ENCODE data around the gene VSTM4.

The VSTM4 gene

GRCh38 chr10:48982584-48982983 is 132.7 kb downstream of the VSTM4 start:
- Histone ChIP-seq H4K5ac (ENCODE audit: low read length) (no peak overlapping the region), H3K27ac (ENCODE audit: low read depth, low read length) (no peak overlapping the region), H3K4me2 (ENCODE audit: low read length) (no peak overlapping the region), H2BK5ac (ENCODE audit: low read length) (no peak overlapping the region), H3K27me3 (ENCODE audit: insufficient read depth, low read length, poor library complexity) (no peaks in the 10 kb centered on the region), H3K36me3 (ENCODE audit: control insufficient read depth, insufficient read depth, low read length) (no peaks in the 10 kb centered on the region), H2AK5ac (ENCODE audit: low read length) (no peak overlapping the region), H3K18ac (ENCODE audit: low read length) (no peak overlapping the region), H3K79me1 (ENCODE audit: low read length) (no peaks in the 10 kb centered on the region), H3K4me1 (ENCODE audit: control insufficient read depth, low read depth, low read length) (no peaks in the 10 kb centered on the region), H3K4me3 (ENCODE audit: low read length) (no peak overlapping the region), H3K23ac (ENCODE audit: low read length) (no peak overlapping the region), H3K9ac (ENCODE audit: low read length) (no peak overlapping the region), H4K8ac (ENCODE audit: low read depth, low read length) (no peak overlapping the region), H2BK15ac (replicated peaks; ENCODE audit: low read depth) (no peak overlapping the region), H2BK120ac (ENCODE audit: low read depth, low read length) (no peak overlapping the region), H3K79me2 (ENCODE audit: control insufficient read depth, insufficient read depth, low read length) (no peaks in the 10 kb centered on the region), H3K4ac (ENCODE audit: low read depth, low read length) (no peak overlapping the region), H3K56ac (ENCODE audit: low read length) (no peak overlapping the region)
- WGBS (ENCODE audit: extremely low coverage, insufficient coverage, low lambda C conversion rate): no CpG with 5 or more reads among the region's 5 CpGs
- no peak for DNase-seq

DNA sequence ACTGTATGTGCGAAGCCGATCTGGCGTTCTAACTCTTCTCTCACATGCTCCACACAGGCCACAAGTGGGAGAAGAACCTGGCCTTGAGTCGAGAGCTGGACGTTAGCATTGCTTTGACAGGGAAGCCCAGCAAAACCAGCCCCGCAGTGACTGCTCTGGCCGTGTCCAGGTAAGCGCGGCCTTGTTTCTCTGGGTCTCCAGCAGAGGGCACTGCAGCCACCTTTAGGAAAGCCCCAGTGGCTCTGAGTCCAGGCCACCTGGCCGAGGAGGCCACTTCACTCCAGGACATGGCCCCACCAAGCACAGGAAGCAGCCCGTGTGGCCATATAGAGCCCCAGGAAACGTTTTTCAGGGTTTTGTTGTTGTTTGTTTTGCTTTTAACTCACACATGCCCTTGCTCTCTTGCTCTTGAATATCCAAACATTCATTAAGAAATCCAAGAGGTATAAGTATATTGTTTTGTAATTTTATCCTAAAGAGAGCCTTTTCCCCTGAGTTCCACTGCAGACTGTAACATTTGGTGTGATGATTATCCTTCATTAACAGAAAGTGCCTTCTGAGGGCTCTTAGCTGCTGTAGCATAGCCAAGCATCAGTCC is 133.9 kb downstream of the VSTM4 start:
- Histone ChIP-seq H3K56ac (ENCODE audit: low read length) (no peak overlapping the region), H3K18ac (ENCODE audit: low read length) (no peak overlapping the region), H2BK15ac (replicated peaks; ENCODE audit: low read depth) (no peak overlapping the region), H2AK5ac (ENCODE audit: low read length) (no peak overlapping the region), H2BK5ac (ENCODE audit: low read length) (no peak overlapping the region), H2BK120ac (ENCODE audit: low read depth, low read length) (no peak overlapping the region), H3K36me3 (ENCODE audit: control insufficient read depth, insufficient read depth, low read length) (no peaks in the 10 kb centered on the region), H3K27ac (ENCODE audit: low read depth, low read length) (no peak overlapping the region), H3K23ac (ENCODE audit: low read length) (no peak overlapping the region), H3K4me3 (ENCODE audit: low read length) (no peak overlapping the region), H3K4me2 (ENCODE audit: low read length) (no peak overlapping the region), H3K79me1 (ENCODE audit: low read length) (no peaks in the 10 kb centered on the region), H3K4me1 (ENCODE audit: control insufficient read depth, low read depth, low read length) (no peaks in the 10 kb centered on the region), H3K9ac (ENCODE audit: low read length) (no peak overlapping the region), H4K8ac (ENCODE audit: low read depth, low read length) (no peak overlapping the region), H3K4ac (ENCODE audit: low read depth, low read length) (no peak overlapping the region), H3K79me2 (ENCODE audit: control insufficient read depth, insufficient read depth, low read length) (no peaks in the 10 kb centered on the region), H3K27me3 (ENCODE audit: insufficient read depth, low read length, poor library complexity) (no peaks in the 10 kb centered on the region), H4K5ac (ENCODE audit: low read length) (no peak overlapping the region)
- no CpG with 5 or more reads among the region's 12 CpGs for WGBS (ENCODE audit: extremely low coverage, insufficient coverage, low lambda C conversion rate)
- DNase-seq: peak; percentile 77

DNA sequence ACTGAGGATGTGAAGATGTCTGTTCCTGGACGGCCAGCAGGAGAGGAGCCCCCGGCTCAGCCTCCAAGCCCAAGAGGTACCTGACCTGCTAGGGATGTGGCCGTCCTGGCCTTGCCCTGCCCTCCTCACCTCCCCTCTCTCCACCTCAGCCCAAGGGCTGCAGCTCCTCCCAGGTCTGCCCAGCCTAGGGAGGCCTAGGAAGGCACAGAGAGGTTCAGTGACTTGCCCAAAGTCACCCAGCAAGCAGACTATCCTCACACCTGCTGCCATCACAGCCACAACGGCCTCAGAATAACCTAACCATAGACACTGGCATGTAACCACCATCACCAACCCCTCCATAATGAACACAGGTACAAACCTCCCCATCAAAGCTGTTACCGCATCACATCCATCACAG is 137.0 kb downstream of the VSTM4 start:
- H4K5ac ChIP-seq (ENCODE audit: low read length): no peak overlapping the region
- no peak overlapping the region for H3K4me2 ChIP-seq (ENCODE audit: low read length)
- H3K27me3 ChIP-seq (ENCODE audit: insufficient read depth, low read length, poor library complexity): no peaks in the 10 kb centered on the region
- H3K23ac ChIP-seq (ENCODE audit: low read length): no peak overlapping the region
- no peak overlapping the region for H3K4me3 ChIP-seq (ENCODE audit: low read length)
- no peak overlapping the region for H3K56ac ChIP-seq (ENCODE audit: low read length)
- H4K8ac ChIP-seq (ENCODE audit: low read depth, low read length): no peak overlapping the region
- WGBS (ENCODE audit: extremely low coverage, insufficient coverage, low lambda C conversion rate): no CpG with 5 or more reads among the region's 5 CpGs
- no peak overlapping the region for H2AK5ac ChIP-seq (ENCODE audit: low read length)
- no peak overlapping the region for H3K18ac ChIP-seq (ENCODE audit: low read length)
- no peak overlapping the region for H3K4ac ChIP-seq (ENCODE audit: low read depth, low read length)
- no peak overlapping the region for H2BK15ac ChIP-seq (replicated peaks; ENCODE audit: low read depth)
- no peak overlapping the region for H2BK5ac ChIP-seq (ENCODE audit: low read length)
- no peak overlapping the region for H3K9ac ChIP-seq (ENCODE audit: low read length)
- DNase-seq: no peak
- no peaks in the 10 kb centered on the region for H3K79me1 ChIP-seq (ENCODE audit: low read length)
- no peaks in the 10 kb centered on the region for H3K79me2 ChIP-seq (ENCODE audit: control insufficient read depth, insufficient read depth, low read length)
- H2BK120ac ChIP-seq (ENCODE audit: low read depth, low read length): no peak overlapping the region
- H3K27ac ChIP-seq (ENCODE audit: low read depth, low read length): no peak overlapping the region
- no peaks in the 10 kb centered on the region for H3K4me1 ChIP-seq (ENCODE audit: control insufficient read depth, low read depth, low read length)
- no peaks in the 10 kb centered on the region for H3K36me3 ChIP-seq (ENCODE audit: control insufficient read depth, insufficient read depth, low read length)

DNA sequence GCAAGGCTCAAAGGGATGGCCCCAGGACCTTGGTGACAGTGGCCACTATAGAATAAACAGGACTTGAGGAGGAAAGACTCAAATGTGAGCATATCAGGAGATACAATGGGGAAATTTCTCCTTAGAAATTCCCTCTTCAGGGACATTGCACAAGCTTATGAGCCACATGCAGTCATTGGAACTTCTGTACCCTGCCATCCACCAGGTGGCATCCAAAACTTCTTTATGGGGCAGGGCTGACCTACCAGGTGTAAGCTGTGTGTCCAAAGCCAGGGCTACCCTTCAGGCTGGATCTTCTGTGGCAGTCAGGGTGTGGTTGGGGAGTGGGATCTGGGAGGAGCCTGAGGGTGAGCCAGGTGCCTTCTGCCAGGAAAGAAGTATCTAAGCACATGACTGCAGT is 139.1 kb downstream of the VSTM4 start:
- Histone ChIP-seq H2BK15ac (replicated peaks; ENCODE audit: low read depth) (no peak overlapping the region), H4K5ac (ENCODE audit: low read length) (no peak overlapping the region), H3K4me3 (ENCODE audit: low read length) (no peak overlapping the region), H3K4me2 (ENCODE audit: low read length) (no peak overlapping the region), H3K4me1 (ENCODE audit: control insufficient read depth, low read depth, low read length) (no peaks in the 10 kb centered on the region), H3K79me1 (ENCODE audit: low read length) (no peaks in the 10 kb centered on the region), H3K79me2 (ENCODE audit: control insufficient read depth, insufficient read depth, low read length) (no peaks in the 10 kb centered on the region), H3K4ac (ENCODE audit: low read depth, low read length) (no peak overlapping the region), H2BK120ac (ENCODE audit: low read depth, low read length) (no peak overlapping the region), H3K56ac (ENCODE audit: low read length) (no peak overlapping the region), H2AK5ac (ENCODE audit: low read length) (no peak overlapping the region), H3K23ac (ENCODE audit: low read length) (no peak overlapping the region), H3K36me3 (ENCODE audit: control insufficient read depth, insufficient read depth, low read length) (no peaks in the 10 kb centered on the region), H3K18ac (ENCODE audit: low read length) (no peak overlapping the region), H3K27me3 (ENCODE audit: insufficient read depth, low read length, poor library complexity) (no peaks in the 10 kb centered on the region), H4K8ac (ENCODE audit: low read depth, low read length) (no peak overlapping the region), H3K9ac (ENCODE audit: low read length) (no peak overlapping the region), H3K27ac (ENCODE audit: low read depth, low read length) (no peak overlapping the region), H2BK5ac (ENCODE audit: low read length) (no peak overlapping the region)
- DNase-seq: peak; percentile 42

- Histone ChIP-seq H2BK5ac (ENCODE audit: low read length) (no peak overlapping the region), H3K27ac (ENCODE audit: low read depth, low read length) (no peak overlapping the region), H3K79me1 (ENCODE audit: low read length) (no peaks in the 10 kb centered on the region), H3K56ac (ENCODE audit: low read length) (no peak overlapping the region), H3K27me3 (ENCODE audit: insufficient read depth, low read length, poor library complexity) (no peaks in the 10 kb centered on the region), H3K4me3 (ENCODE audit: low read length) (no peak overlapping the region), H4K5ac (ENCODE audit: low read length) (no peak overlapping the region), H2BK15ac (replicated peaks; ENCODE audit: low read depth) (no peak overlapping the region), H4K8ac (ENCODE audit: low read depth, low read length) (no peak overlapping the region), H3K18ac (ENCODE audit: low read length) (no peak overlapping the region), H3K4me2 (ENCODE audit: low read length) (no peak overlapping the region), H2AK5ac (ENCODE audit: low read length) (no peak overlapping the region), H3K36me3 (ENCODE audit: control insufficient read depth, insufficient read depth, low read length) (no peaks in the 10 kb centered on the region), H3K4me1 (ENCODE audit: control insufficient read depth, low read depth, low read length) (no peaks in the 10 kb centered on the region), H3K23ac (ENCODE audit: low read length) (no peak overlapping the region), H3K79me2 (ENCODE audit: control insufficient read depth, insufficient read depth, low read length) (no peaks in the 10 kb centered on the region), H3K9ac (ENCODE audit: low read length) (no peak overlapping the region), H2BK120ac (ENCODE audit: low read depth, low read length) (no peak overlapping the region), H3K4ac (ENCODE audit: low read depth, low read length) (no peak overlapping the region)
- no peak for DNase-seq
- no CpG with 5 or more reads among the region's 12 CpGs for WGBS (ENCODE audit: extremely low coverage, insufficient coverage, low lambda C conversion rate)
Observed at GRCh38 chr10:48974510-48975156, 140.7 kb downstream of the VSTM4 start.

- WGBS (ENCODE audit: extremely low coverage, insufficient coverage, low lambda C conversion rate): no CpG with 5 or more reads among the region's 5 CpGs
Observed at GRCh38 chr10:48973065-48973464, 142.3 kb downstream of the VSTM4 start.

More at GRCh38 chr10:48973065-48973464, 142.3 kb downstream of the VSTM4 start:
- H3K4me1 ChIP-seq (ENCODE audit: control insufficient read depth, low read depth, low read length): no peaks in the 10 kb centered on the region
- no peaks in the 10 kb centered on the region for H3K79me2 ChIP-seq (ENCODE audit: control insufficient read depth, insufficient read depth, low read length)
- no peak for DNase-seq
- no peak overlapping the region for H2AK5ac ChIP-seq (ENCODE audit: low read length)
- no peaks in the 10 kb centered on the region for H3K27me3 ChIP-seq (ENCODE audit: insufficient read depth, low read length, poor library complexity)
- no peak overlapping the region for H2BK15ac ChIP-seq (replicated peaks; ENCODE audit: low read depth)
- H3K27ac ChIP-seq (ENCODE audit: low read depth, low read length): no peak overlapping the region
- H3K4me3 ChIP-seq (ENCODE audit: low read length): no peak overlapping the region
- no peak overlapping the region for H4K5ac ChIP-seq (ENCODE audit: low read length)
- no peak overlapping the region for H3K23ac ChIP-seq (ENCODE audit: low read length)
- no peak overlapping the region for H3K18ac ChIP-seq (ENCODE audit: low read length)
- no peak overlapping the region for H3K4me2 ChIP-seq (ENCODE audit: low read length)
- no peak overlapping the region for H2BK120ac ChIP-seq (ENCODE audit: low read depth, low read length)
- H3K9ac ChIP-seq (ENCODE audit: low read length): no peak overlapping the region
- no peaks in the 10 kb centered on the region for H3K79me1 ChIP-seq (ENCODE audit: low read length)
- no peak overlapping the region for H3K56ac ChIP-seq (ENCODE audit: low read length)
- no peaks in the 10 kb centered on the region for H3K36me3 ChIP-seq (ENCODE audit: control insufficient read depth, insufficient read depth, low read length)
- H2BK5ac ChIP-seq (ENCODE audit: low read length): no peak overlapping the region
- H4K8ac ChIP-seq (ENCODE audit: low read depth, low read length): no peak overlapping the region
- no peak overlapping the region for H3K4ac ChIP-seq (ENCODE audit: low read depth, low read length)

Measured in mesendoderm (in vitro differentiated cells).